Progenitor cell of endocrine pancreas (in vitro differentiated cells): ENCODE results near the gene SETD1A. TPM values are rescaled to one million over a fixed set of nuclear protein-coding genes. Genes with fewer than 3 reads are reported as not detected.

ENCODE experiments used
- DNase-seq: peaks from one replicate; pipeline ENCODE4 v3.0.0; 2021; ENCODE audit warnings: low spot score; ENCODE audit not compliant: unreplicated experiment
- H3K27ac Mint-ChIP-seq: 2 replicates; pipeline ENCODE4 v1.8.0; 2021; ENCODE audit warnings: mild to moderate bottlenecking, moderate library complexity, mixed read lengths
- H3K27me3 Mint-ChIP-seq: 2 replicates; pipeline ENCODE4 v1.8.0; 2021; ENCODE audit warnings: mixed read lengths
- H3K36me3 Mint-ChIP-seq: 2 replicates; pipeline ENCODE4 v1.8.0; 2022; ENCODE audit warnings: mixed read lengths; ENCODE audit not compliant: insufficient read depth
- H3K4me1 Mint-ChIP-seq: 2 replicates; pipeline ENCODE4 v1.8.0; 2021; ENCODE audit warnings: low read depth, mixed read lengths
- H3K4me3 Mint-ChIP-seq: 2 replicates; pipeline ENCODE4 v1.8.0; 2021; ENCODE audit warnings: low read depth, mild to moderate bottlenecking, moderate library complexity, mixed read lengths
- H3K9me3 Mint-ChIP-seq: 2 replicates; pipeline ENCODE4 v1.8.0; 2021; ENCODE audit warnings: low read depth, mixed read lengths
- total RNA-seq: library from RNA; stranded (reverse); gene quantifications from 2 replicates; pipeline ENCODE4 v1.2.1, GENCODE V29; 2021
- TF ChIP-seq, protein P1 (sequence below): fragments of 200-600 bp; sonication (generic); IDR thresholded peaks from one replicate; pipeline ENCODE4 v1.5.0; 2021; ENCODE audit warnings: antibody characterized with exemption, mild to moderate bottlenecking; ENCODE audit not compliant: unreplicated experiment

Gene SETD1A
- total RNA-seq, 1 donor from 2014 or later, result 27.7 TPM

DNA sequence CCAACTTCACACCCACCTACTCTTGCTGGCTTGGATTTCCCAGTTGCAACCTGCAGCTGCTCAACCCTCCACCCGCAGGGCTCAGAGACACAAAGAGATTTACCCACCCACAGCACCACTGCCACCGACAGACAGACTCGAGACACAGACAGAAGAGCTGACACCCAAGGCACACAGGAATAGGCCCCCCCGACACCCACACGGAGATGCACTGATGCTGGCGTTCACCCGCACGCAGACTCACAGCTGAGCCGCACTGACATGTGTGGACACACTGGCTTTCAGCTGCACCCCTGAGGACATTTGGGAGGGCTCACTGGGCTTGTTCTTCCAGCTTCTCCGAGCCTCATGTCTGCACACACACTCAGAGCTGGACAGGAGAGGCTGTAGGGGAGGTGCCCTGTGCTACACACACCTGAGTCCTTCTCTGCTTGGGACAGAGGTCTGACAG lies 44.7 kb downstream of the SETD1A start:
- Mint-ChIP-seq H3K4me1 (peaks cover 1% of the 10 kb centered on the region), H3K9me3 (no peaks in the 10 kb centered on the region), H3K27ac (no peak overlapping the region), H3K27me3 (peaks cover 46% of the 10 kb centered on the region), H3K36me3 (no peaks in the 10 kb centered on the region), H3K4me3 (no peak overlapping the region)
- no peak for DNase-seq
- TF ChIP-seq, protein P1, sequence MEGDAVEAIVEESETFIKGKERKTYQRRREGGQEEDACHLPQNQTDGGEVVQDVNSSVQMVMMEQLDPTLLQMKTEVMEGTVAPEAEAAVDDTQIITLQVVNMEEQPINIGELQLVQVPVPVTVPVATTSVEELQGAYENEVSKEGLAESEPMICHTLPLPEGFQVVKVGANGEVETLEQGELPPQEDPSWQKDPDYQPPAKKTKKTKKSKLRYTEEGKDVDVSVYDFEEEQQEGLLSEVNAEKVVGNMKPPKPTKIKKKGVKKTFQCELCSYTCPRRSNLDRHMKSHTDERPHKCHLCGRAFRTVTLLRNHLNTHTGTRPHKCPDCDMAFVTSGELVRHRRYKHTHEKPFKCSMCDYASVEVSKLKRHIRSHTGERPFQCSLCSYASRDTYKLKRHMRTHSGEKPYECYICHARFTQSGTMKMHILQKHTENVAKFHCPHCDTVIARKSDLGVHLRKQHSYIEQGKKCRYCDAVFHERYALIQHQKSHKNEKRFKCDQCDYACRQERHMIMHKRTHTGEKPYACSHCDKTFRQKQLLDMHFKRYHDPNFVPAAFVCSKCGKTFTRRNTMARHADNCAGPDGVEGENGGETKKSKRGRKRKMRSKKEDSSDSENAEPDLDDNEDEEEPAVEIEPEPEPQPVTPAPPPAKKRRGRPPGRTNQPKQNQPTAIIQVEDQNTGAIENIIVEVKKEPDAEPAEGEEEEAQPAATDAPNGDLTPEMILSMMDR, result no peak

GRCh38 chr16:31002862-31003341 lies 45.3 kb downstream of the SETD1A start:
- Mint-ChIP-seq H3K27me3 (peaks cover 41% of the 10 kb centered on the region), H3K36me3 (no peaks in the 10 kb centered on the region)

GRCh38 chr16:31003744-31004143 lies 46.2 kb downstream of the SETD1A start:
- peaks cover 33% of the 10 kb centered on the region for H3K27me3 Mint-ChIP-seq
- TF ChIP-seq, protein P1, result no peak
- no peaks in the 10 kb centered on the region for H3K9me3 Mint-ChIP-seq
- no peak overlapping the region for H3K4me3 Mint-ChIP-seq
- no peak overlapping the region for H3K27ac Mint-ChIP-seq
- no peaks in the 10 kb centered on the region for H3K36me3 Mint-ChIP-seq
- no peak for DNase-seq
- peaks cover 1% of the 10 kb centered on the region for H3K4me1 Mint-ChIP-seq

More at GRCh38 chr16:31002862-31003341, 45.3 kb downstream of the SETD1A start:
- DNase-seq, result no peak
- H3K9me3 Mint-ChIP-seq, result no peaks in the 10 kb centered on the region
- TF ChIP-seq, protein P1, result no peak
- no peak overlapping the region for H3K4me3 Mint-ChIP-seq
- H3K27ac Mint-ChIP-seq, result no peak overlapping the region
- peaks cover 1% of the 10 kb centered on the region for H3K4me1 Mint-ChIP-seq

- Mint-ChIP-seq H3K9me3 (no peaks in the 10 kb centered on the region), H3K27ac (no peak overlapping the region), H3K4me3 (no peak overlapping the region), H3K27me3 (peaks cover 33% of the 10 kb centered on the region), H3K4me1 (peaks cover 1% of the 10 kb centered on the region), H3K36me3 (no peaks in the 10 kb centered on the region)
- TF ChIP-seq, protein P1, result no peak
- DNase-seq, result no peak
Measured at GRCh38 chr16:31004658-31005057, 47.1 kb downstream of the SETD1A start.

GRCh38 chr16:31005350-31006085 lies 48.0 kb downstream of the SETD1A start:
- Mint-ChIP-seq H3K36me3 (no peaks in the 10 kb centered on the region), H3K27ac (no peak overlapping the region), H3K9me3 (no peaks in the 10 kb centered on the region), H3K27me3 (peaks cover 38% of the 10 kb centered on the region), H3K4me1 (peaks cover 1% of the 10 kb centered on the region), H3K4me3 (no peak overlapping the region)
- TF ChIP-seq, protein P1, result no peak
- DNase-seq, result no peak
